Endothelial cell of umbilical vein (primary cell): ENCODE measurements around the gene PRR16. TPM values are rescaled to one million over a fixed set of nuclear protein-coding genes. Genes with fewer than 3 reads are reported as not detected.
"Not testable (repeated sequence)": the region's sequence is repeated elsewhere in the genome, so short reads cannot be mapped to it uniquely, and the experiment has no call there.

Experiments
- BruUV-seq: library from RNA; stranded (reverse); fragments of 400-500 nt; replicated peaks from 2 replicates; lab custom pipeline; 2021; lab: Mats Ljungman, UMichigan
- CTCF ChIA-PET: fragments of 300-600, 350-600 bp; sonication (Branson Sonifier 250); formaldehyde crosslinking; loops from one replicate; lab custom pipeline; 2021; ENCODE audit warnings: antibody characterized with exemption, inconsistent platforms; lab: Charles Lee
- POLR2A ChIA-PET: fragments of 300-600, 350-600 bp; sonication (Branson Sonifier 250); formaldehyde crosslinking; loops from one replicate; lab custom pipeline; 2021; ENCODE audit warnings: antibody characterized with exemption, inconsistent platforms; lab: Charles Lee
- DNase-seq: peaks from one replicate; pipeline ENCODE4 v3.0.0-alpha.2; 2011; ENCODE audit warnings: low read depth, low spot score
- FAIRE-seq: peaks from 2 replicates; lab custom pipeline; 2011; peaks lifted over from hg19 to GRCh38; lab: Jason Lieb, UNC
- H2AFZ ChIP-seq: 2 replicates; pipeline ENCODE4 v1.6.0; 2012; ENCODE audit warnings: low read depth, low read length, control low read depth, inconsistent platforms
- H3K27ac ChIP-seq: 2 replicates; pipeline ENCODE4 v1.5.1; 2011; ENCODE audit warnings: low read depth, mild to moderate bottlenecking, control low read depth, low read length, moderate library complexity; ENCODE audit not compliant: insufficient read depth
- H3K27me3 ChIP-seq, 2 experiments: 2 replicates each; pipeline versions ENCODE4 v1.6.0 to v1.6.1; 2011; ENCODE audit warnings: low read length in 2 of 2, mixed read lengths in 1 of 2; ENCODE audit not compliant: control insufficient read depth in 2 of 2, insufficient read depth in 2 of 2
- H3K36me3 ChIP-seq, 2 experiments: 2 replicates in 1 of 2; 3 replicates in 1 of 2; pipeline ENCODE4 v1.5.1; 2011; ENCODE audit warnings: low read length in 2 of 2, mild to moderate bottlenecking in 1 of 2, moderate library complexity in 1 of 2; ENCODE audit not compliant: control insufficient read depth in 2 of 2, insufficient read depth in 2 of 2; ENCODE audit errors: extremely low read depth in 1 of 2
- H3K4me1 ChIP-seq: 3 replicates; pipeline ENCODE4 v1.5.1; 2011; ENCODE audit warnings: mild to moderate bottlenecking, low read length; ENCODE audit not compliant: control insufficient read depth, insufficient read depth; ENCODE audit errors: extremely low read depth
- H3K4me2 ChIP-seq: 2 replicates; pipeline ENCODE4 v1.6.1; 2011; ENCODE audit warnings: low read length, control low read depth, mixed read lengths; ENCODE audit not compliant: insufficient read depth
- H3K4me3 ChIP-seq, 3 experiments: fragments of 200-600 bp in 1 of 3; sonication (generic), shearing (Covaris generic) in 1 of 3; replicated peaks in 1 of 3; 2 replicates each; pipeline ENCODE4 v1.5.1; 2011 to 2016; ENCODE audit warnings: control low read depth in 3 of 3, low read length in 3 of 3, mild to moderate bottlenecking in 2 of 3, inconsistent platforms in 1 of 3, low read depth in 1 of 3, moderate library complexity in 1 of 3; ENCODE audit not compliant: insufficient read depth in 1 of 3
- H3K79me2 ChIP-seq: 2 replicates; pipeline ENCODE4 v1.6.0; 2012; ENCODE audit warnings: low read length, inconsistent platforms; ENCODE audit not compliant: control insufficient read depth, insufficient read depth
- H3K9ac ChIP-seq: replicated peaks from 2 replicates; pipeline ENCODE3; 2011; ENCODE audit warnings: low read length, control low read depth; ENCODE audit not compliant: insufficient read depth; ENCODE audit errors: extremely low read depth
- H3K9me1 ChIP-seq: replicated peaks from 3 replicates; pipeline ENCODE4 v1.6.0; 2011; ENCODE audit warnings: mild to moderate bottlenecking, low read length; ENCODE audit not compliant: control insufficient read depth, insufficient read depth; ENCODE audit errors: extremely low read depth
- H3K9me3 ChIP-seq: replicated peaks from 2 replicates; pipeline ENCODE4 v1.5.1; 2012; ENCODE audit warnings: low read length, inconsistent platforms; ENCODE audit not compliant: control insufficient read depth, insufficient read depth
- H4K20me1 ChIP-seq: replicated peaks from 2 replicates; pipeline ENCODE3; 2011; ENCODE audit warnings: mild to moderate bottlenecking, low read length; ENCODE audit not compliant: control insufficient read depth, insufficient read depth; ENCODE audit errors: extremely low read depth
- CTCF ChIP-seq, 2 donors: IDR thresholded peaks; 1 replicate in 1 of 2; 2 replicates in 1 of 2; pipeline ENCODE4 v1.5.1; 2011; ENCODE audit warnings: low read length in 2 of 2, mild to moderate bottlenecking in 2 of 2, moderate library complexity in 2 of 2, control low read depth in 1 of 2, inconsistent platforms in 1 of 2, low read depth in 1 of 2; ENCODE audit not compliant: insufficient read depth in 1 of 2; ENCODE audit errors: extremely low read depth in 1 of 2
- EZH2 ChIP-seq: IDR thresholded peaks from 2 replicates; pipeline ENCODE4 v1.6.1; 2012; ENCODE audit warnings: borderline replicate concordance, low read depth, mild to moderate bottlenecking, moderate library complexity, low read length, inconsistent platforms; ENCODE audit not compliant: severe bottlenecking
- FOS ChIP-seq: IDR thresholded peaks from 2 replicates; pipeline ENCODE4 v1.6.1; 2011; ENCODE audit warnings: mild to moderate bottlenecking, low read length, moderate library complexity, borderline replicate concordance; ENCODE audit not compliant: insufficient read depth
- GATA2 ChIP-seq: IDR thresholded peaks from 2 replicates; pipeline ENCODE4 v1.7.0; 2011; ENCODE audit warnings: low read depth, mild to moderate bottlenecking, moderate library complexity, mixed read lengths, low read length; ENCODE audit not compliant: insufficient read length, insufficient read depth
- JUN ChIP-seq: IDR thresholded peaks from 2 replicates; pipeline ENCODE4 v1.6.1; 2011; ENCODE audit warnings: borderline replicate concordance, low read depth; ENCODE audit not compliant: insufficient read length, insufficient read depth
- MAX ChIP-seq: IDR thresholded peaks from 2 replicates; pipeline ENCODE4 v1.6.1; 2011; ENCODE audit not compliant: insufficient read depth, insufficient read length
- MYC ChIP-seq: IDR thresholded peaks from one replicate; pipeline ENCODE4 v1.6.1; 2011; ENCODE audit warnings: mild to moderate bottlenecking, low read depth, low read length
- POLR2A ChIP-seq: IDR thresholded peaks from 2 replicates; pipeline ENCODE4 v1.6.1; 2012; ENCODE audit warnings: low read depth, mild to moderate bottlenecking, control low read depth, low read length
- POLR2AphosphoS5 ChIP-seq: IDR thresholded peaks from 2 replicates; pipeline ENCODE4 v1.6.1; 2012; ENCODE audit warnings: low read depth, mild to moderate bottlenecking, control low read depth, low read length, moderate library complexity; ENCODE audit not compliant: insufficient read depth
- dilution Hi-C: fragments of 300-500 bp; cut with MboI; formaldehyde crosslinking; loops from one replicate; pipeline ENCODE4 v1.15.0; 2019; ENCODE audit warnings: low sequenced_read_pairs; ENCODE audit not compliant: extremely low pct_ligation_motif_present
- intact Hi-C: fragments of 100-400 bp; cut with micrococcal nuclease; formaldehyde crosslinking; loops from one replicate; pipeline ENCODE4 v1.10.0; 2022
- polyA plus RNA-seq, 4 experiments: library from polyadenylated mRNA; depleted of rRNA in 3 of 4; stranded (reverse) in 3 of 4; unstranded in 1 of 4; fragments of >200 nt; gene quantifications; 2 replicates each; pipeline versions ENCODE4 v1.2.1 to v1.2.3, GENCODE V29; 2011 to 2012; ENCODE audit warnings: missing spikeins in 1 of 4
- total RNA-seq: library from RNA; stranded (reverse); gene quantifications from 2 replicates; pipeline ENCODE4 v1.2.3, GENCODE V29; 2021

PRR16 gene
- total and polyA plus RNA-seq, 2 donors (not counting 3 experiments of a cell fraction or from before 2014, with no cell fraction given), result 0.91 to 1.2 TPM

GRCh38 chr5:120697147-120697546 lies 233.0 kb downstream of the PRR16 start:
- ChIA-PET CTCF (interaction anchor here (1.4 kb wide), 1 partner anchor 12 kb away, joined by 4 read pairs; no protein-coding TSS in a partner anchor), POLR2A (no interaction called here)
- no peaks in the 10 kb centered on the region for H3K9me1 ChIP-seq
- H3K27me3 ChIP-seq, result no peaks in the 10 kb centered on the region
- H3K9me3 ChIP-seq, result no peaks in the 10 kb centered on the region
- TF ChIP-seq FOS, result no peak
- TF ChIP-seq GATA2, result no peak
- TF ChIP-seq POLR2A, result no peak
- TF ChIP-seq JUN, result no peak
- TF ChIP-seq MAX, result no peak
- no peak for TF ChIP-seq POLR2AphosphoS5
- TF ChIP-seq MYC, result no peak
- no peak for TF ChIP-seq CTCF (IDR thresholded peaks at IDR 0.05; ENCODE audit: extremely low read depth in 1 of 2, insufficient read depth in 1 of 2, low read depth in 1 of 2, low read length in 2 of 2)
- TF ChIP-seq EZH2, result no peak
- BruUV-seq, result no TSS peak
- DNase-seq, result no peak
- H3K79me2 ChIP-seq, result no peaks in the 10 kb centered on the region
- H4K20me1 ChIP-seq, result no peaks in the 10 kb centered on the region
- dilution Hi-C loops, result no loop called here
- no peak overlapping the region for H3K27ac ChIP-seq
- no peaks in the 10 kb centered on the region for H3K36me3 ChIP-seq
- H2AFZ ChIP-seq, result no peak overlapping the region
- H3K4me2 ChIP-seq, result no peak overlapping the region
- H3K4me1 ChIP-seq, result no peaks in the 10 kb centered on the region
- intact Hi-C loops, result no loop called here
- no peak overlapping the region for H3K4me3 ChIP-seq
- H3K9ac ChIP-seq, result no peak overlapping the region
- FAIRE-seq, result no peak

- H3K4me3 ChIP-seq, H3K36me3 ChIP-seq, H3K9me3 ChIP-seq, H3K27ac ChIP-seq, H3K4me2 ChIP-seq, CTCF ChIA-PET, H3K79me2 ChIP-seq, POLR2A ChIA-PET, H2AFZ ChIP-seq, DNase-seq, H3K9ac ChIP-seq, H3K9me1 ChIP-seq, BruUV-seq, H4K20me1 ChIP-seq, FAIRE-seq, dilution Hi-C loops, H3K27me3 ChIP-seq, H3K4me1 ChIP-seq, intact Hi-C loops: not testable (repeated sequence)
Observed at GRCh38 chr5:120697670-120698327, 233.7 kb downstream of the PRR16 start.

- H3K36me3 ChIP-seq, H3K4me3 ChIP-seq, FAIRE-seq, H3K27me3 ChIP-seq, POLR2A ChIA-PET, H3K9ac ChIP-seq, CTCF ChIA-PET, DNase-seq, dilution Hi-C loops, H3K9me3 ChIP-seq, H3K79me2 ChIP-seq, H3K4me1 ChIP-seq, H3K4me2 ChIP-seq, BruUV-seq, H3K27ac ChIP-seq, intact Hi-C loops, H3K9me1 ChIP-seq, H4K20me1 ChIP-seq, H2AFZ ChIP-seq: not testable (repeated sequence)
Observed at GRCh38 chr5:120700653-120701052, 236.6 kb downstream of the PRR16 start.
